OCI-LY7 (cell line): ENCODE data around the gene SMAP2. TPM values are rescaled to one million over a fixed set of nuclear protein-coding genes. Genes with fewer than 3 reads are reported as not detected.

Source experiments
- BruUV-seq: library from RNA; stranded (reverse); fragments of 400-500 nt; replicated peaks from 2 replicates; lab custom pipeline; 2021; lab: Mats Ljungman, UMichigan
- CTCF ChIA-PET: fragments of 300-600 bp; sonication (Branson Sonifier 250); formaldehyde crosslinking; loops from one replicate; lab custom pipeline; 2022; ENCODE audit warnings: antibody characterized with exemption; ENCODE audit not compliant: unreplicated experiment; lab: Charles Lee
- POLR2A ChIA-PET: fragments of 300-600 bp; sonication (Branson Sonifier 250); formaldehyde crosslinking; loops from one replicate; lab custom pipeline; 2022; ENCODE audit warnings: antibody characterized with exemption; lab: Charles Lee
- DNase-seq: peaks from one replicate; pipeline ENCODE4 v3.0.0-alpha.2; 2015; ENCODE audit warnings: low spot score
- H2AFZ ChIP-seq: fragments of 200-600 bp; sonication (generic), shearing (Covaris generic); 2 replicates; pipeline ENCODE4 v1.6.1; 2014; ENCODE audit warnings: mild to moderate bottlenecking, antibody characterized with exemption, low read length, moderate library complexity
- H3K27ac ChIP-seq: fragments of 200-600 bp; sonication (generic); 2 replicates; pipeline ENCODE4 v1.5.1; 2014; ENCODE audit warnings: mixed run types, low read depth, mild to moderate bottlenecking, moderate library complexity, low read length, inconsistent platforms; ENCODE audit not compliant: poor library complexity, severe bottlenecking
- H3K36me3 ChIP-seq: fragments of 200-600 bp; sonication (generic); 2 replicates; pipeline ENCODE4 v1.6.1; 2014; ENCODE audit warnings: mild to moderate bottlenecking, antibody characterized with exemption, low read length, moderate library complexity, mixed read lengths; ENCODE audit not compliant: insufficient read depth
- H3K4me1 ChIP-seq: fragments of 200-600 bp; sonication (generic); 2 replicates; pipeline ENCODE4 v1.5.1; 2014; ENCODE audit warnings: mild to moderate bottlenecking, low read length; ENCODE audit not compliant: insufficient read depth, poor library complexity, severe bottlenecking
- H3K4me2 ChIP-seq: fragments of 200-600 bp; sonication (generic); 2 replicates; pipeline ENCODE4 v1.6.1; 2014; ENCODE audit warnings: mild to moderate bottlenecking, low read length
- H3K4me3 ChIP-seq: fragments of 200-600 bp; sonication (generic); 2 replicates; pipeline ENCODE4 v1.5.1; 2014; ENCODE audit warnings: mild to moderate bottlenecking, low read depth, low read length; ENCODE audit not compliant: poor library complexity, severe bottlenecking
- H3K79me2 ChIP-seq: fragments of 200-600 bp; sonication (generic); 2 replicates; pipeline ENCODE4 v1.6.1; 2016; ENCODE audit warnings: low read depth, mild to moderate bottlenecking, low read length, moderate library complexity, mixed read lengths; ENCODE audit not compliant: insufficient read depth
- H3K9me2 ChIP-seq: fragments of 200-600 bp; sonication (generic); 2 replicates; pipeline ENCODE4 v1.6.1; 2016; ENCODE audit warnings: mild to moderate bottlenecking, low read length, mixed read lengths; ENCODE audit not compliant: insufficient read depth
- H3K9me3 ChIP-seq: fragments of 200-600 bp; sonication (generic); 2 replicates; pipeline ENCODE4 v1.6.1; 2014; ENCODE audit warnings: mild to moderate bottlenecking, mixed run types, low read length, mixed read lengths
- H4K20me1 ChIP-seq: fragments of 200-600 bp; sonication (generic); 2 replicates; pipeline ENCODE4 v1.6.1; 2014; ENCODE audit warnings: mild to moderate bottlenecking, antibody characterized with exemption, low read length, moderate library complexity, mixed read lengths; ENCODE audit not compliant: insufficient read depth
- EZH2phosphoT487 ChIP-seq: fragments of 200-600 bp; sonication (generic); IDR thresholded peaks from 2 replicates; pipeline ENCODE4 v1.6.1; 2018; ENCODE audit warnings: low read depth, borderline replicate concordance, mild to moderate bottlenecking, mixed run types, antibody characterized with exemption, low read length, moderate library complexity, mixed read lengths
- intact Hi-C: fragments of 100-400 bp; cut with micrococcal nuclease; formaldehyde crosslinking; loops from one replicate; pipeline ENCODE4 v1.10.0; 2022; ENCODE audit not compliant: unreplicated experiment
- total RNA-seq, 2 experiments: library from RNA; depleted of rRNA in 1 of 2; stranded (reverse); fragments of >200 nt in 1 of 2; shearing (Covaris generic) in 1 of 2; gene quantifications; 2 replicates each; pipeline ENCODE4 v1.2.3, GENCODE V29; 2014 to 2022
- TF ChIP-seq, protein P1 (sequence below): fragments of 200-600 bp; sonication (generic); conservative IDR thresholded peaks from 2 replicates; pipeline ENCODE4 v1.5.1; 2014; ENCODE audit warnings: mild to moderate bottlenecking, antibody characterized with exemption, low read length, moderate library complexity, mixed read lengths

SMAP2 gene
- total RNA-seq, 2 experiments from 2014 or later = 50.3 to 105 TPM

DNA sequence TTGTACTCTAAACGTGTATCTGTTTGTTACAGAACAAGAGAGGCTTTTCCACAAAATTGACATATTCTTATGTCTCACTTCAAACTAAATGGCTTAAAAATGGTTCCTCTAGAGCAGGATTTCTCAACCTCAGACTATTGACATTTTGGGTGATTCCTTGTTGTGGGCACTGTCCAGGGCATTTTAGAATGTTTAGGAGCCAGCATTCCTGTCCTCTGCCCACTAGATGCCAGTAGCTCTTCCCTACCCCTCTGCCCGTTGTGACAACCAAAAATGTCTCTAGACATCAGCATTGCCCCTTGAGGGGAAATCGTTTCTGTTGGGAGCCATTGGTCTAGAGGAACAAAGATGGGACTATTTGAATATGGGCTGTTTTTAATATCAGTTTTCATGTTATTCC lies 17.3 kb downstream of the SMAP2 start:
- Histone ChIP-seq H3K4me3 (no peak overlapping the region), H3K4me1 (peaks cover 93% of the 10 kb centered on the region), H3K9me3 (no peaks in the 10 kb centered on the region), H3K9me2 (no peaks in the 10 kb centered on the region), H3K36me3 (peaks cover 17% of the 10 kb centered on the region; the same call in 1 of the 2 replicates), H2AFZ (no peak overlapping the region), H3K4me2 (peak overlapping the region; percentile 57), H3K79me2 (peaks cover 90% of the 10 kb centered on the region), H3K27ac (peak overlapping the region; percentile 68), H4K20me1 (no peaks in the 10 kb centered on the region)
- no peak for DNase-seq
- ChIA-PET POLR2A (interaction anchor here (0.5 to 7.3 kb wide), 6 partner anchors 8 to 322 kb away, joined by 3 to 89 read pairs (median 4); no protein-coding TSS in a partner anchor), CTCF (no interaction called here)
- intact Hi-C loops = no loop called here
- BruUV-seq = no TSS peak
- TF ChIP-seq, protein P1, sequence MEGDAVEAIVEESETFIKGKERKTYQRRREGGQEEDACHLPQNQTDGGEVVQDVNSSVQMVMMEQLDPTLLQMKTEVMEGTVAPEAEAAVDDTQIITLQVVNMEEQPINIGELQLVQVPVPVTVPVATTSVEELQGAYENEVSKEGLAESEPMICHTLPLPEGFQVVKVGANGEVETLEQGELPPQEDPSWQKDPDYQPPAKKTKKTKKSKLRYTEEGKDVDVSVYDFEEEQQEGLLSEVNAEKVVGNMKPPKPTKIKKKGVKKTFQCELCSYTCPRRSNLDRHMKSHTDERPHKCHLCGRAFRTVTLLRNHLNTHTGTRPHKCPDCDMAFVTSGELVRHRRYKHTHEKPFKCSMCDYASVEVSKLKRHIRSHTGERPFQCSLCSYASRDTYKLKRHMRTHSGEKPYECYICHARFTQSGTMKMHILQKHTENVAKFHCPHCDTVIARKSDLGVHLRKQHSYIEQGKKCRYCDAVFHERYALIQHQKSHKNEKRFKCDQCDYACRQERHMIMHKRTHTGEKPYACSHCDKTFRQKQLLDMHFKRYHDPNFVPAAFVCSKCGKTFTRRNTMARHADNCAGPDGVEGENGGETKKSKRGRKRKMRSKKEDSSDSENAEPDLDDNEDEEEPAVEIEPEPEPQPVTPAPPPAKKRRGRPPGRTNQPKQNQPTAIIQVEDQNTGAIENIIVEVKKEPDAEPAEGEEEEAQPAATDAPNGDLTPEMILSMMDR = 0 out of 2 replicates have a peak, but pooled peaks have one; percentile 10
- no peak for TF ChIP-seq EZH2phosphoT487

DNA sequence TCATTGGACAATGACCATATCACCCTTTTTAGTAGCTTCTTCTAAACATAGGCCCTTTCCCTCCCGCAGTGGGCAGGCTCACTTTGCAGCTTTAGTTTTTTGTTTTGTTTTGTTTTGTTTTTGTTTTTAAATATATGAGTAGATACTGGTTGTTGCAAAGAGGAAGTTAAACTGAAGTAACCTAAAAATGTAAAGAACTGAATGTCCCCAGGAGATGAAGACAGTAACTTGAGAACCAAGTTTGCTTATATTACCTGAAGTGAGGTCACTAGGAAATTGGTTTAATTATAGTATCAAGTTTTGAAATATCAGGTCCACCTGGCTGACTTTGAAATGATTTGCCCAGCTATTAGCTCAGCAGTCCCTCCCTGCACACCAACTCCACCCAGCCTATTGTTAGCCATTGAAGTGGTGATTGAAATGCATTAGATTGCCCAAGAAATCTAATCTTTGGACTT lies 18.2 kb downstream of the SMAP2 start:
- Histone ChIP-seq H3K36me3 (peaks cover 20% of the 10 kb centered on the region; the same call in 1 of the 2 replicates), H3K9me2 (no peaks in the 10 kb centered on the region), H3K9me3 (no peaks in the 10 kb centered on the region), H3K4me1 (peaks cover 93% of the 10 kb centered on the region), H4K20me1 (no peaks in the 10 kb centered on the region), H3K4me2 (peak overlapping the region; percentile 57), H3K79me2 (peaks cover 92% of the 10 kb centered on the region), H2AFZ (no peak overlapping the region), H3K4me3 (peak overlapping the region; percentile 16), H3K27ac (peak overlapping the region; percentile 68)
- no TSS peak for BruUV-seq
- TF ChIP-seq, protein P1 = no peak
- TF ChIP-seq EZH2phosphoT487 = no peak
- POLR2A ChIA-PET = interaction anchor here (0.5 to 7.3 kb wide), 5 partner anchors 9 to 239 kb away, joined by 3 to 89 read pairs (median 4); no protein-coding TSS in a partner anchor
- DNase-seq = no peak
- intact Hi-C loops = no loop called here
- CTCF ChIA-PET = no interaction called here

GRCh38 chr1:40392221-40392620 lies 18.7 kb downstream of the SMAP2 start:
- BruUV-seq = no TSS peak
- H3K4me1 ChIP-seq = peaks cover 93% of the 10 kb centered on the region
- CTCF ChIA-PET = no interaction called here
- peak overlapping the region; percentile 16 for H3K4me3 ChIP-seq
- intact Hi-C loops = no loop called here
- H3K79me2 ChIP-seq = peaks cover 92% of the 10 kb centered on the region
- peaks cover 23% of the 10 kb centered on the region; the same call in 1 of the 2 replicates for H3K36me3 ChIP-seq
- H4K20me1 ChIP-seq = no peaks in the 10 kb centered on the region
- peak overlapping the region; percentile 68 for H3K27ac ChIP-seq
- H2AFZ ChIP-seq = no peak overlapping the region
- H3K9me2 ChIP-seq = no peaks in the 10 kb centered on the region
- no peaks in the 10 kb centered on the region for H3K9me3 ChIP-seq
- DNase-seq = no peak
- H3K4me2 ChIP-seq = peak overlapping the region; percentile 57
- POLR2A ChIA-PET = interaction anchor here (0.7 to 7.3 kb wide), 4 partner anchors 9 to 72 kb away, joined by 3 to 89 read pairs (median 4); partner anchors contain the start of gene ZFP69B
- no peak for TF ChIP-seq EZH2phosphoT487
- TF ChIP-seq, protein P1 = no peak
